GM18498 (cell line): ENCODE results near the gene DYNC1H1.
A peak's percentile ranks its signal among the peaks of the same experiment; 100 is the strongest.
"Not testable (repeated sequence)": the region's sequence is repeated elsewhere in the genome, so short reads cannot be mapped to it uniquely, and the experiment has no call there.

Source experiments
- ATAC-seq: cut with Tn5 transposase; IDR thresholded peaks from one replicate; pipeline ENCODE4 v1.9.1; 2021; ENCODE audit warnings: mild to moderate bottlenecking, moderate library complexity; ENCODE audit not compliant: unreplicated experiment

The DYNC1H1 gene

GRCh38 chr14:101962503-101962874 lies 1.9 kb upstream of the DYNC1H1 start:
- no peak for ATAC-seq

GRCh38 chr14:101963052-101963451 lies 1.3 kb upstream of the DYNC1H1 start:
- no peak for ATAC-seq

- ATAC-seq, result peak; percentile 0
Observed at GRCh38 chr14:101963656-101964296, 597 bp upstream of the DYNC1H1 start.

DNA sequence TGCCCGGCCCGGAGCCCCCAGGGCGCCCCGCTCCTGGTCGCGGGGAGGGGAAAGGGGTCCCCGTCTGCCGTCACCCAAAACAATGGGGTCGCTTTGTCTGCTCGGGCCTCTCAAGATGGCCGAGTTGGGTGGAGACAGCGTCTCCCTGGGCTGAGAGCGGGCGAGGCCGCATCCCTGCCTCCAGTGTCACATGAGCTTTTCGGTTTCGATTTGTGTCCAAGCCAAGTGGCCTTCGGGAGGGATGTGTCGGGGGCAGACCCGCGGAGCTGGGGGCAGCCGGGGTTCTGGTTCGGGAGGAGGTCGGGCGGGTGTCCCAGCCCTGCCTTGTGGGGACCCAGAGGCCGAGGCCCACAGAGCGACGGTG lies 790 bp downstream of the DYNC1H1 start:
- peak; percentile 41 for ATAC-seq

- ATAC-seq, result no peak
Observed at GRCh38 chr14:101965770-101966722, 1.7 kb downstream of the DYNC1H1 start.

GRCh38 chr14:101966742-101967141 lies 2.4 kb downstream of the DYNC1H1 start:
- no peak for ATAC-seq

DNA sequence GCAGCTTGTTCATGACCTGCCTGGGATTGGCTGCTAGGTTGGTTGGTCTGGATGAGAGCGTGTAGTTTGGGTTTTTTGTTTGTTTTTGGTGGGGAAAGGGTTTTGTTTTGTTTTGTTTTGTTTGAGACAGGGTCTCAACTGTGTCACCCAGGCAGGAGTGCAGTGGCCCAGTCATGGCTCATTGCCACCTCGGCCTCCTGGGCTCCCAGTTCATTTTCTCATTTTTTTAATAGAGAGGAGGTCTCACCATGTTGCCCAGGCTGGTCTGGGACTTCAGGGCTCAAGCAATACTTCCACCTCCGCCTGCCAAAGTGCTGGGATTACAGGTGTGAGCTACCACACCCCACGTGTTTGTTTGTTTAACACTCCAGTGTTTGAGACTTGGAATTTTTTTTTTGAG lies 3.8 kb downstream of the DYNC1H1 start:
- no peak for ATAC-seq

- ATAC-seq, result no peak
Observed at GRCh38 chr14:101969481-101969880, 5.1 kb downstream of the DYNC1H1 start.

DNA sequence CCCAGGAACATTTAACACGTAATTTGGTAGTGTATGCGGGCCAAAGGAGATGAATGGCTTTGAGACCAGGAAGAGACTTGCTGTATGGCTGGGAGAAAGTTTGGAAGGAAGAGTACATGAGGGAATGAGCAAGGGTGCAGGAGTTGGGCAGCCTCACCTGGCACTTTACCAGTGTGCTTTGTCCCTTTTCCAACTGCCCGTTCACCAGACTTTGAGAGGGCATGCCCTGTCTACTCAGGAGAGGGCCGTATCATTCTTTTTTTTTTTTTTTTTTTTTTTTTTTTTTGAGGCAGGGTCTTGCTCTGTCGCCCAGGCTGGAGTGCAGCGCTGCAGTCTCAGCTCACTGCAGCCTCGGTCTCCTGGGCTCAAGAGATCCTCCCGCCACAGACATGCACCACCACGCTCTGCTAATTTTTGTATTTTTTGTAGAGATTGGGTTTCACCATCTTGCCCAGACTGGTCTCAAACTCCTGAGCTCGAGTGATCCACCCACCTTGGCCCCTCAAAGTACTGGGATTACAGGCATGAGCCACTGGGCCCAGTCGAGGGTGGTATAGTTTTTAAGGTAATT lies 6.5 kb downstream of the DYNC1H1 start:
- no peak for ATAC-seq

DNA sequence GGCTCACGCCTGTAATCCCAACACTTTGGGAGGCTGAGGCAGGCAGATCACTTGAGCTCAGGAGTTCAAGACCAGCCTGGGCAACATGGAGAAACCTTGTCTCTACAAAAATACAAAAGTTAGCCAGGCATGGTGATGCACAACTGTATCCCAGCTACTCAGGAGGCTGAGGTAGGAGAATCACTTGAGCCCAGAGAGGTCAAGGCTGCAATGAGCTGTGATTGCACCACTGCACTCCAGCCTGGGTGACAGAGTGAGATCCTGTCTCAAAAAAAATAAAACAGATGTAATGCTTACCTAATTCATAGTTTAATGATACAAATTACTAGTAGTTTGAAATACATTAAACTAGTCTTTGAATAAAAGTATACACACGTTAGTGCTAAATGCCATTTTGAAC lies 7.1 kb downstream of the DYNC1H1 start:
- ATAC-seq, result not testable (repeated sequence)

- ATAC-seq, result no peak
Observed at GRCh38 chr14:101972126-101972866, 7.9 kb downstream of the DYNC1H1 start.

- no peak for ATAC-seq
Observed at GRCh38 chr14:101973356-101973755, 9.0 kb downstream of the DYNC1H1 start.

DNA sequence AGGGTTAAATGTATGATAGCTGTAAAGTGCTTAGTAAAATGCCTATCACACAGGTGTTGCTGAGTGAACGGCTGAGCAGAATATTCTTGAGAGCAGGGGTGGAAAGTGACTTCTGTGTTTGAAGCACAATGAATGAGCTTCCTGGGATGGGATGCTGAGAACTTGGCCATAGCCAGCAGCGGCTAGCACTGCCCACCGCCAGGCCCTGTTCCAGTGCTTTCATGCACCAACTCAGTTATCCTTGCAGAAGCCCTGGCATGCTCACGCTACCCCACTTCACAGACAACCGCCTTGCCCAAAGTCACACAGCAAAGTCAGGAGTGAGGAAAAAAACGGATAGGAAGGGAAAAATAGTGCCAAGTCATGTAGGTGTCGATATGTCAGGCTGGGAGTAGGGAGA lies 10.9 kb downstream of the DYNC1H1 start:
- no peak for ATAC-seq

GRCh38 chr14:101977311-101978071 lies 13.1 kb downstream of the DYNC1H1 start:
- no peak for ATAC-seq

- ATAC-seq, result no peak
Observed at GRCh38 chr14:101979666-101980065, 15.3 kb downstream of the DYNC1H1 start.

GRCh38 chr14:101980251-101980650 lies 15.9 kb downstream of the DYNC1H1 start:
- ATAC-seq, result no peak

DNA sequence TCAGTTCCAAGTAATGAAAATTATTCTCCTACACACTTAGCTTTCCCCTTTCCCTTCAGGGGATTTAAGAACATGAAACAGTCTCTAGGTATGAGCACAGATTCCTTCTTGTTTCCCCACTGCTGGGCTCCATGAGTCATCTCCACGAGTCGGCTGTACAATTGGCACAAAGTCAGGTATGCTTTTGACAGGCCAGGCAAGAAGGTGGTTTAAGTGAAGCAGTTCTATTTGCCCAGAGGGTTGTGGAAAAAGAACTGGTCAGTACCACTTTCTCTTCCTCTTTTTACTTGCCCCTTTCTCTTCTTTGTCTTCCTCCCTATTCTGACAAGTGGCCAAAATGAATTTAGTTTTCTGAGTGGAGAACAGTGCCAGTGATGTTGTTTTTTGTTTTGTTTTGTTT lies 16.3 kb downstream of the DYNC1H1 start:
- ATAC-seq, result peak; percentile 96

DNA sequence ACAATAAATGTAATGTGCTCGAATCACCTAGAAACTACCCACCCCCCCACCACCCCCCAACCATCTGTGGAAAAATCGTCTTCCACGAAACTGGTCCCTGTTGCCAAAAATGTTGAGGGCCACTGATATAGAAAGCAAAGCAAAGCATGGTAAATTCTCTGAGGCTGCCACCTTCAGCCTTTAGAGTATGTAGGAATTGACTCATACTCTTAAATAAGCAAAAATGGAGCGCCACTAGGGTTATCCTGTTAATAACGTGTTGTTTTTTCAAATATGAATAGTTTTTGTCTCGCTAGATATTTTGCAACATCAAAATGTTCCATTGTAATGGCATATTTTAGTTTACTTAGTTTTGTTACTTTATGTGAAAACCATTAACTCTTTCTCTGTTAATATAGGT lies 18.2 kb downstream of the DYNC1H1 start:
- no peak for ATAC-seq

DNA sequence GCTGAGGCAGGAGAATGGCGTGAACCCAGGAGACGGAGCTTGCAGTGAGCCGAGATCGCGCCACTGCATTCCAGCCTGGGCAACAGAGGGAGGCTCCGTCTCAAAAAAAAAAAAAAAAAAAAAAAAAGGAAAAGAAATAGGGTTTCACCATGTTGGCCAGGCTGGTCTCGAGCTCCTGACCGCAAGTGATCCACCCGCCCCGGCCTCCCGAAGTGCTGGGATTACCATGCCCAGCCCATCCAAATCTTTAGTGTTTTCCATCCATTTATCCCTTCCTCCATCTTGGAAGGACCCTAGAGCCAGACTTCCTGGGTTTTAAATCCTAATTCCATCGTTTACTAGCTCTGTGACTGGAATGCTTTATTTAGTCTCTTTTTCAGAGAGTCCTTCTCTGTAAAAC lies 20.5 kb downstream of the DYNC1H1 start:
- ATAC-seq, result not testable (repeated sequence)

- ATAC-seq, result no peak
Observed at GRCh38 chr14:101985957-101986356, 21.6 kb downstream of the DYNC1H1 start.

DNA sequence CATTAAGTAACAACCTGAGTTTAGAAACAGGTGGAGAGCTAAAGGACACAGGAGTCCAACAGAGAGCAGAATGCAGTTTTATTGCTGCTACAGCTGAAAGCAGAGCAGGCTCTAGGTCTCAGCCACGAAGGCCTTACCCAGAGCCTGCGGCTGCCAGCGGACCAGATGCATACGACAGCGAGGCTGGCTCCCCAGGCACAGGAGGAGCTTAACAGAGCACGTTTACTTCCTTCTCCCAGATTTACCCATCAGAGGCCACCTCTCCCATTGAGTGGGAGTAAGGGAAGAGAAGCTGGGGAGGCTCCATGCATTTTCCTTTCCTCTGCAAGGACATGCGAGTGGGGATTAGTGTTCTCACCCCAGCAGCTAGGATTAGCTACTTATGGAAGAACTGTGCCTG lies 22.6 kb downstream of the DYNC1H1 start:
- no peak for ATAC-seq
